ENCODE results near the gene OTUB2.
A peak's percentile ranks its signal among the peaks of the same experiment; 100 is the strongest.

Gene OTUB2

GRCh38 chr14:94014382-94014781 is 11.8 kb upstream of the OTUB2 start:
- Histone ChIP-seq H3K27me3 (ENCODE audit: control insufficient read depth, insufficient read depth, low read length) (no peaks in the 10 kb centered on the region), H3K36me3 (ENCODE audit: control insufficient read depth, insufficient read depth, low read length) (no peaks in the 10 kb centered on the region)

DNA sequence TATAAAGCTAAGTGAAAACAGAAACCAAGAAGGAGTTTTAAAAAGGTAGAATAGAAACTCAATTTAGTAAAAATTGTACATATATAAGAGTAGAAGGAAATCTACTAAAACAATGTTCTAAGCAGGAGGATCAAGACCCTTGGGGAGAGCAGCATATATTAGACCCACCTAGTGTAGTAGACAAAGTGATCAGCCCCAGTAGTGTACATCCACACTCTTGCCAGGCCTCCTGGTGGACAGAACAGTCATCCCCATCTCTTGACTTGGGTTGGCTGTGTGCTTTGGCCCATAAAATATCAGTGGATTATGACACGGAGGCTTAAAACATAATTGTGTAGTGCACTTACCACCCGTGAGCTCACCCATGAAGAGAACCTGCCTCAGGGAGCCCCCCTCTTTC is 10.9 kb upstream of the OTUB2 start:
- Histone ChIP-seq H3K9ac (ENCODE audit: low read depth, low read length) (no peak overlapping the region), H3K27me3 (ENCODE audit: control insufficient read depth, insufficient read depth, low read length) (no peaks in the 10 kb centered on the region), H3K4me1 (ENCODE audit: control insufficient read depth, insufficient read depth, low read length) (no peaks in the 10 kb centered on the region), H3K4me3 (ENCODE audit: low read depth, low read length) (no peak overlapping the region), H3K9me3 (ENCODE audit: control insufficient read depth, insufficient read depth, low read length) (no peaks in the 10 kb centered on the region), H3K36me3 (ENCODE audit: control insufficient read depth, insufficient read depth, low read length) (no peaks in the 10 kb centered on the region)

More at GRCh38 chr14:94014382-94014781, 11.8 kb upstream of the OTUB2 start:
- Histone ChIP-seq H3K9ac (ENCODE audit: low read depth, low read length) (no peak overlapping the region), H3K4me1 (ENCODE audit: control insufficient read depth, insufficient read depth, low read length) (no peaks in the 10 kb centered on the region), H3K4me3 (ENCODE audit: low read depth, low read length) (no peak overlapping the region), H3K9me3 (ENCODE audit: control insufficient read depth, insufficient read depth, low read length) (no peaks in the 10 kb centered on the region)

- Histone ChIP-seq H3K27me3 (ENCODE audit: control insufficient read depth, insufficient read depth, low read length) (no peaks in the 10 kb centered on the region), H3K4me3 (ENCODE audit: low read depth, low read length) (no peak overlapping the region), H3K9me3 (ENCODE audit: control insufficient read depth, insufficient read depth, low read length) (no peaks in the 10 kb centered on the region), H3K36me3 (ENCODE audit: control insufficient read depth, insufficient read depth, low read length) (no peaks in the 10 kb centered on the region), H3K9ac (ENCODE audit: low read depth, low read length) (no peak overlapping the region), H3K4me1 (ENCODE audit: control insufficient read depth, insufficient read depth, low read length) (no peaks in the 10 kb centered on the region)
Measured at GRCh38 chr14:94016446-94016976, 9.6 kb upstream of the OTUB2 start.

- peaks cover 2% of the 10 kb centered on the region for H3K4me1 ChIP-seq (ENCODE audit: control insufficient read depth, insufficient read depth, low read length)
Measured at GRCh38 chr14:94018308-94018707, 7.8 kb upstream of the OTUB2 start.

DNA sequence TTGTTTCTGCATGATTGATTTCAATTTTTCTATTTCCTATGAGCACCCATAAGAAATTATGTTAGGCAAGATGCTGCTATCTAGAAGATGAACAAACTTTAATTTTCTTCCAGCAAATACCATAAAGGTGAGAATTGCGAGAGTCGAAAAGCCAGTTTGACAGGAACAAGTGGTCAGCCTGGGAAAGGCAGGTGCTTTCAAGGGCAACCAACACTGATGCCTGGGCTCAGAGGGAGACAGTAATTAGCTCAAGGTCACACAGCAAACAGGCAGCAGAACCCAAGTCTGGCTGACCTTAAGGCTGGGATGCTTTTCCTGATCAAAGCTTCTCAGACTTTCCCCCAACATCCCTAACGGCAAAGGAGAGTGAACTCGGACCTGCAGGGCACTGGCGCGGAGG is 6.8 kb upstream of the OTUB2 start:
- H3K4me1 ChIP-seq (ENCODE audit: control insufficient read depth, insufficient read depth, low read length), result peaks cover 2% of the 10 kb centered on the region
- H3K27me3 ChIP-seq (ENCODE audit: control insufficient read depth, insufficient read depth, low read length), result no peaks in the 10 kb centered on the region
- no peak overlapping the region for H3K4me3 ChIP-seq (ENCODE audit: low read depth, low read length)
- H3K9me3 ChIP-seq (ENCODE audit: control insufficient read depth, insufficient read depth, low read length), result no peaks in the 10 kb centered on the region
- no peaks in the 10 kb centered on the region for H3K36me3 ChIP-seq (ENCODE audit: control insufficient read depth, insufficient read depth, low read length)
- no peak overlapping the region for H3K9ac ChIP-seq (ENCODE audit: low read depth, low read length)

More at GRCh38 chr14:94018308-94018707, 7.8 kb upstream of the OTUB2 start:
- H3K36me3 ChIP-seq (ENCODE audit: control insufficient read depth, insufficient read depth, low read length), result no peaks in the 10 kb centered on the region
- no peak overlapping the region for H3K4me3 ChIP-seq (ENCODE audit: low read depth, low read length)
- no peaks in the 10 kb centered on the region for H3K27me3 ChIP-seq (ENCODE audit: control insufficient read depth, insufficient read depth, low read length)
- H3K9me3 ChIP-seq (ENCODE audit: control insufficient read depth, insufficient read depth, low read length), result no peaks in the 10 kb centered on the region
- H3K9ac ChIP-seq (ENCODE audit: low read depth, low read length), result no peak overlapping the region

- Histone ChIP-seq H3K36me3 (ENCODE audit: control insufficient read depth, insufficient read depth, low read length) (no peaks in the 10 kb centered on the region), H3K27me3 (ENCODE audit: control insufficient read depth, insufficient read depth, low read length) (no peaks in the 10 kb centered on the region), H3K9ac (ENCODE audit: low read depth, low read length) (no peak overlapping the region), H3K4me1 (ENCODE audit: control insufficient read depth, insufficient read depth, low read length) (peaks cover 2% of the 10 kb centered on the region), H3K9me3 (ENCODE audit: control insufficient read depth, insufficient read depth, low read length) (no peaks in the 10 kb centered on the region), H3K4me3 (ENCODE audit: low read depth, low read length) (no peak overlapping the region)
Measured at GRCh38 chr14:94020267-94020666, 5.9 kb upstream of the OTUB2 start.

- H3K27me3 ChIP-seq (ENCODE audit: control insufficient read depth, insufficient read depth, low read length), result no peaks in the 10 kb centered on the region
- no peaks in the 10 kb centered on the region for H3K36me3 ChIP-seq (ENCODE audit: control insufficient read depth, insufficient read depth, low read length)
- peaks cover 4% of the 10 kb centered on the region for H3K4me1 ChIP-seq (ENCODE audit: control insufficient read depth, insufficient read depth, low read length)
- H3K4me3 ChIP-seq (ENCODE audit: low read depth, low read length), result no peak overlapping the region
- no peak overlapping the region for H3K9ac ChIP-seq (ENCODE audit: low read depth, low read length)
- H3K9me3 ChIP-seq (ENCODE audit: control insufficient read depth, insufficient read depth, low read length), result no peaks in the 10 kb centered on the region
Measured at GRCh38 chr14:94021001-94021400, 5.1 kb upstream of the OTUB2 start.

DNA sequence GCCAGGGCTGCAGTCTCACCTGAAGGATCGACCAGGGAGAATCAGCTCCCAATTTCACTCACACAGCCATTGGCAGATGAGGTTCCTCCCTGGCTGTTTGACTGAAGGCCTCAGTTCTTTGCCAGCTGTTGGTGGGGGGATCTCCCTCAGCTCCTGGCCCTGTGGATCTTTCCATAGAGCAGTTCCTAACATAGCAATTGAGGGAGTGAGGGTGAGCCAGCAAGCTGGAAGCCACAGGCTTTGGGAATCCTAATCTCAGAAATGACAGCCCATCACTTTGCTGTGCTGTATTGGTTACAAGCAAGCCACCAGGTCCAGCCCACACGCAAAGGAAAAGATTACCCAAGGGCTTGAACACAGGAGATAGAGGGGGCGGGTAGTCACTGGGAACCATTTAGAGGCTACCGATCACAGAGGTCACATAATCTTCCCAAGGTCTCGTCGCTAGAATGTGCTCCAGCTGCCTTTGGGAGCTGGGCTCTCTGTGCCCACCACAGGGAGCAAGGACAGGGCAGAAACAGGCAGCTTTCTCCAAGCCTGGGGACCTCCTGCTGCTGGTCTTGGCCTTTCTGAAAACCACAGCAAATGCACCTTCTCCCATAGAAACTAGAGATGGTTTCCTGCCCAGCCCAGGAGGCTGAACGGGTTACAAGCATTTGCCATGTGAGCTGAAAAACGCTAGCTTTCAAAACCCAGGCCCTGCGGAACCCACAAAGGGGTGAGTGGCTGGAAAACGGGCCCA is 4.6 kb upstream of the OTUB2 start:
- H3K9me3 ChIP-seq (ENCODE audit: control insufficient read depth, insufficient read depth, low read length), result no peaks in the 10 kb centered on the region
- peaks cover 4% of the 10 kb centered on the region for H3K4me1 ChIP-seq (ENCODE audit: control insufficient read depth, insufficient read depth, low read length)
- no peaks in the 10 kb centered on the region for H3K27me3 ChIP-seq (ENCODE audit: control insufficient read depth, insufficient read depth, low read length)
- no peak overlapping the region for H3K9ac ChIP-seq (ENCODE audit: low read depth, low read length)
- no peaks in the 10 kb centered on the region for H3K36me3 ChIP-seq (ENCODE audit: control insufficient read depth, insufficient read depth, low read length)
- no peak overlapping the region for H3K4me3 ChIP-seq (ENCODE audit: low read depth, low read length)

- Histone ChIP-seq H3K4me3 (ENCODE audit: low read depth, low read length) (no peak overlapping the region), H3K27me3 (ENCODE audit: control insufficient read depth, insufficient read depth, low read length) (peaks cover 3% of the 10 kb centered on the region), H3K9me3 (ENCODE audit: control insufficient read depth, insufficient read depth, low read length) (no peaks in the 10 kb centered on the region), H3K36me3 (ENCODE audit: control insufficient read depth, insufficient read depth, low read length) (no peaks in the 10 kb centered on the region), H3K9ac (ENCODE audit: low read depth, low read length) (no peak overlapping the region), H3K4me1 (ENCODE audit: control insufficient read depth, insufficient read depth, low read length) (peaks cover 4% of the 10 kb centered on the region)
Measured at GRCh38 chr14:94022532-94023411, 3.4 kb upstream of the OTUB2 start.

GRCh38 chr14:94024549-94024948 is 1.6 kb upstream of the OTUB2 start:
- H3K9me3 ChIP-seq (ENCODE audit: control insufficient read depth, insufficient read depth, low read length), result no peaks in the 10 kb centered on the region
- H3K4me1 ChIP-seq (ENCODE audit: control insufficient read depth, insufficient read depth, low read length), result peaks cover 4% of the 10 kb centered on the region
- H3K4me3 ChIP-seq (ENCODE audit: low read depth, low read length), result no peak overlapping the region
- H3K36me3 ChIP-seq (ENCODE audit: control insufficient read depth, insufficient read depth, low read length), result no peaks in the 10 kb centered on the region
- peaks cover 3% of the 10 kb centered on the region for H3K27me3 ChIP-seq (ENCODE audit: control insufficient read depth, insufficient read depth, low read length)
- H3K9ac ChIP-seq (ENCODE audit: low read depth, low read length), result no peak overlapping the region

GRCh38 chr14:94025720-94026119 is 420 bp upstream of the OTUB2 start:
- Histone ChIP-seq H3K27me3 (ENCODE audit: control insufficient read depth, insufficient read depth, low read length) (peaks cover 3% of the 10 kb centered on the region), H3K36me3 (ENCODE audit: control insufficient read depth, insufficient read depth, low read length) (no peaks in the 10 kb centered on the region), H3K4me1 (ENCODE audit: control insufficient read depth, insufficient read depth, low read length) (peaks cover 4% of the 10 kb centered on the region), H3K4me3 (ENCODE audit: low read depth, low read length) (peak overlapping the region; percentile 19), H3K9me3 (ENCODE audit: control insufficient read depth, insufficient read depth, low read length) (no peaks in the 10 kb centered on the region), H3K9ac (ENCODE audit: low read depth, low read length) (no peak overlapping the region)

Measured in iPS-15b (cell line).